HEK293 (cell line): ENCODE results near the gene FRY.

ENCODE experiments used
- PRDM4 ChIP-seq: fragments of 450-650 bp; formaldehyde crosslinking; IDR thresholded peaks from 2 replicates; pipeline ENCODE4 v1.5.1; 2017; ENCODE audit warnings: missing biosample characterization, missing genetic modification characterization
- ZNF518A ChIP-seq: fragments of 450-650 bp; formaldehyde crosslinking; conservative IDR thresholded peaks from 2 replicates; pipeline ENCODE4 v1.5.1; 2016; ENCODE audit warnings: low read depth, missing biosample characterization, missing genetic modification characterization

- TF ChIP-seq ZNF518A (tag by site-specific recombination), result no peak
- no peak for TF ChIP-seq PRDM4
Measured at GRCh38 chr13:32031025-32031814, at the start of gene FRY.
